Measurements from ENCODE around the gene SYT6. TPM values are rescaled to one million over a fixed set of nuclear protein-coding genes. Genes with fewer than 3 reads are reported as not detected.

Gene SYT6
- total RNA-seq, 2 experiments from 2014 or later: not detected

DNA sequence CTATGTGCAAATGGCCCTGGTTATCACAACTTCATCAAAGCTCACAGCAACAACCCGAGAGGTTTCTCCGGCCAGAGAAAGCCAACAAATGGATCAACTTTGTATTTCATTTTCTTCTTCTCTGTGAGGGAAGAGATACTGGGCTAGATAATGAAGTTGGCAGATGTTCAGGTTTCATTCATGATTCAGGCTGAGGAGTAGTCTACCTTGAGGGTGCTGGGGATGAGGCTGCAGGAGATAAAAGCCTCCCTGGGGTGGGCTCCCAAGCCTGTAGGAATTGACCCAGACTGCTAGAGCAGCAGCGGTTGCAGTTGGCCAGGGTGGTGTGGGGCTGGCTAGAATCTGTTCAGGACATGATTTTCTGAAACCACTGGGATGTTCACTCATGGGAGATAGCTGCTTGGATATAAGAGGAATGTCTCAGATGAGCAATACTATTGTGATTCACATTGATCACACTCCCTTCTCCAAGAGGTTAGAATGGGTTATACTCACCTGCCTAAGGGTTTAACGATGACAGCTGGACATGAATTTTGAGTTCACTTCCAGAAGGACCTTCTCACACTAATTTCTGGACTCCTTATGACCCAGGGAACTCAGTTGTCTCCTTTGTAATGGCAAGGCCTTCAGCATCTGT lies 64.0 kb downstream of the SYT6 start:
- H3K9me3 Mint-ChIP-seq: no peaks in the 10 kb centered on the region
- ATAC-seq (ENCODE audit: low read depth): no peak
- H3K4me3 Mint-ChIP-seq: no peak overlapping the region
- DNase-seq: no peak
- peaks cover 17% of the 10 kb centered on the region for H3K27me3 Mint-ChIP-seq
- H3K4me1 Mint-ChIP-seq: peaks cover 2% of the 10 kb centered on the region
- POLR2A ChIA-PET: no interaction called here
- no peak overlapping the region for H3K27ac Mint-ChIP-seq
- H3K36me3 Mint-ChIP-seq: no peaks in the 10 kb centered on the region

DNA sequence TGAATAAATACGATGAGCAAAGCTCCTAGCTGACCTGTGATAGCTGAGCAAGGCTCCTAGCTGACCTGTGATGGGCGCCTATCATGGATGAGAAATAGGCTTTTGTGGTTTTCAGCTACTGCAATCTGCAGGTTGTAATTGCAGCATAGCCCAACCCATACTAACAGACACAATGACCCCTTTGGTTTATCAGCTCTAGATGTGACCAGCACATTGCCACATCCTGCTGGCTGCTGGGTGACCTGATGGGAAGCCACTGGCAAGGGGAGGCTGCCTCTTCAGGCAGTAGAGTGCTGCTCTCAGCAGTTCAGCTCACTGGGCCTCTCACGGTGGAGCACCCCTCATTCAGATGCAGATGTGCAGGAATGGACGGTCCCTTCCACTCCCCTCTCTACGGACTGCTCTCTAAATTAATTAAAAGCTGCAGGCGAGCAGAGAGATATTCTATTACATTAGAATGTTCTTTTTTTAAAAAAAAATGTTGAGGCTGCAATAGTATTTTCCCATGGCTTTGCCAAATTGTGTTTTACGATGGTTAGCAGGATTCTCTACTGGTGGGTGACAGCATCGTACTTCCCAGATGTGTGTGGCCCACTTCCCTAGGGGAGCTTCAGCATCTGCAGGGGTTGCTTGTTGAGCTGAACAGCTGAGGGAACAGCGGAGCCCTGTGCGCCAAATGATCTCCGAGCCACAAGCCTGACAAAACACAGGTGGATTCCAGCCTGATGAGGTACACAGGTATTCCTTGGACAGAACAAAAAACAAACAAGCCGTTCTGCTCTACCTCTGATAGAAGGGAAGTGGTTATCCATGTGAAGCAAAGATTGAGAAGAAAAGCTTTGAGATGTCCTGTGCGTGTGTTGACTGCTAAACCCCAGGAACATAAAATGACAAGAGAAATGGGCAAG lies 65.0 kb downstream of the SYT6 start:
- Mint-ChIP-seq H3K9me3 (no peaks in the 10 kb centered on the region), H3K4me1 (peaks cover 2% of the 10 kb centered on the region), H3K4me3 (no peak overlapping the region), H3K36me3 (no peaks in the 10 kb centered on the region), H3K27me3 (peaks cover 21% of the 10 kb centered on the region), H3K27ac (no peak overlapping the region)
- POLR2A ChIA-PET: no interaction called here
- ATAC-seq (ENCODE audit: low read depth) (no peak), DNase-seq (no peak)

DNA sequence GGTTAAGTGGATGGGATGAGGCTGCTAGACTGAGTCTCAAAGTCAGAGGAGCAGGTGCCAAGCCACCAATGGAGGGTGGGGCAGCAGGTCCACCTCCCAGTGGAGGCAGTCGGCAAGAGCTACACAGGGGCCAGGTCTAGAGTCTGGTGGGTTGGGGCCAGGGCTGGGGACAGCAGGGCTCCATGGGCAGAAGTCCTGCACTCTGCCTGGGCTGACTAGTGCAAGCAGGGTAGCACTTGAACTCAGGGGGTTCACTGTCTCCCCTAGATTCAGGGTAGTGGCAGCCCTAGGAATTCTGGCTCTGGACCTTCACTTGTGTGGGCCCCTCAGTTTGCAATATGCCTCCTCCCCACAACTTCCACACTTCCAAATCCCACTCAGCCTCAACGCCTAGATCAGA lies 66.2 kb downstream of the SYT6 start:
- DNase-seq (no peak), ATAC-seq (ENCODE audit: low read depth) (no peak)
- H3K27ac Mint-ChIP-seq: no peak overlapping the region
- no peak overlapping the region for H3K4me3 Mint-ChIP-seq
- peaks cover 2% of the 10 kb centered on the region for H3K4me1 Mint-ChIP-seq
- H3K36me3 Mint-ChIP-seq: no peaks in the 10 kb centered on the region
- POLR2A ChIA-PET: no interaction called here
- H3K27me3 Mint-ChIP-seq: peaks cover 18% of the 10 kb centered on the region
- no peaks in the 10 kb centered on the region for H3K9me3 Mint-ChIP-seq

DNA sequence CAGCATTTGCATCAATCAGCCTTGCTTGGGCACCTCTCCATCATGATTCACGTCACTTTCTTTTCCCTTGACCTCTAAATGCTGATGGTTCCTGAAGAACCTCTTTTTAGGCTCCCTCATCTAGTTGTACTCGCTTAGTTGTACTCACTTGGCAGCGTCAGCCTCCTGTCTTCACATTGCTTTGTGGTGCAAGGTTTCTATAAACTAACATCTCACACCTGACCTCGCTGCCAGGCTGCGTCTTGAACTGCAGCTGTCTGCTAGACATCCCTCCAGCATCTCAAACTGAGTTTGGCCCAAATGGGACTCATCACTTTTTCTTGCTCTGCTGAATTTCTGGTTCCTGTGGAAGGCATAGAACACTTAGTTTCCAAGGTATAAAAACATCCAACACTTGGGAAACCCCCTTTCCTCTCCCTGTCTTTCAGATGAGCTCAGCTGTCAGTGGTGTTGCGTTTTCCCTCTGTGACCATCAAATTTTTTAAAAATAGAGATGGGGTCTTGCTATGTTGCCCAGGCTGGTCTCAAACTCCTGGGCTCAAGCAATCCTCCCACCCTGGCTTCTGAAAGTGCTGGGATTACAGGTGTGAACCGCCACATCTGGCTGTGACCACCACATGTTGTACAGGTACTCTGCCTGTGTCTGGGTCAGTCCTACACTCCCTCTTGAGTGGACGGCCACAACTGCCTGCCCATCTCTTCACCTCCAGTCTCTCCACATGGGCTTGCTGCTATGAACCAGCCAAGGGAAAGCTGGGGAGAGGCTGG lies 66.9 kb downstream of the SYT6 start:
- DNase-seq (no peak), ATAC-seq (ENCODE audit: low read depth) (no peak)
- Mint-ChIP-seq H3K27ac (no peak overlapping the region), H3K4me1 (peaks cover 2% of the 10 kb centered on the region), H3K27me3 (peaks cover 17% of the 10 kb centered on the region), H3K9me3 (no peaks in the 10 kb centered on the region), H3K4me3 (no peak overlapping the region), H3K36me3 (no peaks in the 10 kb centered on the region)
- POLR2A ChIA-PET: no interaction called here

DNA sequence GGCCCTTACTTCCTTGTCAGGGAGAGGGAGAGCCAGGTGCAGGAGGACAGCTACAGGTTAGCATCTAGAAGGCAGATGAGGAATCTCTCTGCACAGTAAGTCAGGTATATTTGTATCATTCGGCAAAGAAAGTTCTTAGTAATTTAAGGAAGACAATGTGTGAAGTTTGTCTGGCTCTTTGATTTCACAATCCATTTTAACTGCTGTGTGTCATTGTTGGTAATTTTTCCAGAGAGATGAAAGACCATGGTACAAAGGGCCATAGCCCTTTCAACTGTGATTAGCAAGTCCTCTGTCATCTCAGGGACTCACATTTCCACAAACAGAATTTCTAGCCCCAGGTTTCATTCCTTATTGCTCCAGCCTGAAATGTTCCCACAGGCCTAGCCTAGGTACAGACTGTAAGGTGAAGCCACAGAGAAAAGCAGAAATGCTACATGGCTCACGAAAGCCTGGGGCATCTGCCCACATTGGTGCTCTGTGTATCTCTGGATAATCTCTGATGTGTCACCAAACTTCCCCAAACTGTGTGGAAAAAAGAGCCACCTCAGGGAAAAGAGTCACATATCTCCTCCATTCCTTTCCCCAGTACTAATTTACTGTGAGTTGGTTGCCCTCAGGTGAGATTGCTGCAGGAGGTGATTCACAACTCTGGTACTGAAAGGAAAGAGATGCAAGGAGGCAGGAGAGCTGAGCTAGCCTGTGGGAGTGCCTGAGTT lies 70.6 kb downstream of the SYT6 start:
- ATAC-seq (ENCODE audit: low read depth) (no peak), DNase-seq (no peak)
- POLR2A ChIA-PET: no interaction called here
- peaks cover 9% of the 10 kb centered on the region for H3K27me3 Mint-ChIP-seq
- no peaks in the 10 kb centered on the region for H3K4me1 Mint-ChIP-seq
- H3K27ac Mint-ChIP-seq: no peak overlapping the region
- H3K4me3 Mint-ChIP-seq: no peak overlapping the region
- H3K9me3 Mint-ChIP-seq: no peaks in the 10 kb centered on the region
- no peaks in the 10 kb centered on the region for H3K36me3 Mint-ChIP-seq

DNA sequence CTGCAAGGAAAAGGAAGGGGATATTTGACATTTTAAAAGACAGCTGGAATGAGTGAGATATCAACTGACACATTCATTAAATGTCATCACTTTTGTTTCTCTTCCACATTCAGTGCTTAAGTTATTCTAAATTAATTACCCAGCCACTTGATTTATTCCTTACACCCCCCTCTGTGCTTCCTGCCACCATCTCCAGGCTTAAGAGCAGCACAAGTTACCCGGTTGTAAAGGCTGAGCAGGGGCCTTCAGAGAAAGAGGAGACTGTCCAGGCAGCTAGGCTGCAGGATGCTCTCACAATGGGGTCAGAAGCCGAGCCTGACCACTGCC lies 71.4 kb downstream of the SYT6 start:
- H3K4me3 Mint-ChIP-seq: no peak overlapping the region
- H3K27me3 Mint-ChIP-seq: peaks cover 9% of the 10 kb centered on the region
- ATAC-seq (ENCODE audit: low read depth): no peak
- H3K27ac Mint-ChIP-seq: no peak overlapping the region
- H3K9me3 Mint-ChIP-seq: no peaks in the 10 kb centered on the region
- no peaks in the 10 kb centered on the region for H3K4me1 Mint-ChIP-seq
- no peaks in the 10 kb centered on the region for H3K36me3 Mint-ChIP-seq
- DNase-seq: no peak
- POLR2A ChIA-PET: no interaction called here

DNA sequence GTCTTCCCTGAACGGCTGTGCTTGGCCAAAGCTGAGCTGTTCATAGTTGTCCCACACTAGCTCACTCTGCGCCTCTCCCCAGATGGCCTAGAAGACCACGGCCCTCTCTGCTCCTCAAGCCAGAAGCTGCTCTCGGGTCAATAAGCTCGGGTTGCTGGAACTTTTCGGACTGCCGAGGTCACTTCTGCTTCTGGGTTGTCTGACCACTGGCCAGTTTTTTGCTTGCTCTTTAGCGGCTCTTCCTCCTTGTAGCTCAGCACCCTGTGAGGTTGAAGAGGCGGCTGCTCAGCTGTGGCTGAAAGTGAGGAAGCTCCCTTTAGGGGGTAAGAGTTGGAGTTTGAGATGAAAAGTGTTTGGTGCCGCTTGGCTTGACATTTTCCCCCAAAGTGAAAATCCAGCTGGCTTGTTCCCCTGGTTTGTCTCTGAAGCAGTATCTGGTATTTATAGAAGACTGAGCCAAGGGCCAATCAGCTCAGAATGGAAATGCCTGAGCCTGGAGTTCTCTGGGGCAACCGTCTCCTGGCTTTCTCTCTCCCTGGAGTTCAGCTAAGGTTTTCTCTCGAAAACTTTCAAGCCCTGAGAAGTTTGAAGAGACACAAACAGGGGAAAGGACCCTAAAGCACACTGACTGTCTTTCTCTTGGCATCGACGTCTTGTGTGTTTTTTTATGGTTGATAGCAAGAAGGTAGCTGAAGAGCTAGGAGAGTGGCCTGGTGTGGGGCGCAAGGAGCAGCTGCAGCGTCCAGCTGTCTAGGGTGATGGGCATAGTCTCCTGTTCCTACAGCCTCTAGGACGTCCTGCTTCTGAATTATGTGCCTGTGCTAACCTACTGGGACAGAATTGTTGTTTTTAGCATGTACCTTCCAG lies 72.0 kb downstream of the SYT6 start:
- Mint-ChIP-seq H3K27ac (no peak overlapping the region), H3K4me3 (no peak overlapping the region), H3K9me3 (no peaks in the 10 kb centered on the region), H3K36me3 (no peaks in the 10 kb centered on the region), H3K27me3 (peaks cover 9% of the 10 kb centered on the region), H3K4me1 (no peaks in the 10 kb centered on the region)
- DNase-seq (no peak), ATAC-seq (ENCODE audit: low read depth) (no peak)
- POLR2A ChIA-PET: no interaction called here

DNA sequence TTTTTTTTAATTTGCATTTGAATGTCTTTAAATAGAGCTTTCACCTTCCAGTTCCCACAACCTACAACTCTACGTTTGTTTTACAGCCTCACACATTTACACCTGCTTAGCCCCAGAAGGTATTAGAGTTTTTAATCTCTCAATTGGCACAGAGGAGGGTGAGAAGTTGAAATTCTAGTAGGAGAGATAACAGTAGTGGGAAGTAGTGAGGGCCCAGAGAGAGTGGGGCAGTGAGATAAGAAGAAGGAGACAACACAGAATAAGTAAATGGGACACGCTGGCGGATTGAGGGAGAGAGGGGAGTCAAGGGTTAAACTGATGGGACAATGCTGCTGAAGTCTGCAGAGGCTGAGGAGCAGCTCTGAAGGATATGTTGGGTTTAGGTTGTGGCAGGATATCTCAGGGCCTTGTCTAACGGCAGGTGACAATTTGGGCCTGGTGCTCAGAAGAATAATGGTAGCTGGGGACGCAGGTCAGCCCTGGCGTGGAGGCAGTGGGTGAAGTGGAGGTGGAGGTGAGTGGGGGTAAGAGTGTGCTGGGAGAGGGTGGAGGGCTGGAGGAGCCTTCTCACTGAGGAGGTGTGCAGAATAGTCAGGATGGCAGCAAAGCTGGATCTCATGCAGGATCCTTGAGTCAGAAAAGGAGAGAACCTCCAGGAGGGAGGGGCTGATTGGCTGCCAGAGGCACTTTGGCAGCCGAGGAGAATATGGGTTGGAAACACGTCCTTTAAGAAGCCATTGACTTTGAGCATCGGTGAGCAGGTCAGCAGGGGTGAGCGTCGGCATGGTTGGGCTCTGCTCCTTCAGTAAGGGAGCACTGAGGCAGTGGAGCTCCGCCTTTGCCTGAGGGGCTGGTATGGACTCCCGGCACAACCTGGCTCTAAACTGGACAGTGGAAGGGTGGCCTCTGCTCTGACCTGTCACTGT lies 72.9 kb downstream of the SYT6 start:
- DNase-seq: no peak
- Mint-ChIP-seq H3K27me3 (peaks cover 9% of the 10 kb centered on the region), H3K27ac (no peak overlapping the region), H3K36me3 (no peaks in the 10 kb centered on the region), H3K4me1 (peaks cover 2% of the 10 kb centered on the region), H3K9me3 (no peaks in the 10 kb centered on the region), H3K4me3 (no peak overlapping the region)
- POLR2A ChIA-PET: no interaction called here
- ATAC-seq (ENCODE audit: low read depth): no peak

DNA sequence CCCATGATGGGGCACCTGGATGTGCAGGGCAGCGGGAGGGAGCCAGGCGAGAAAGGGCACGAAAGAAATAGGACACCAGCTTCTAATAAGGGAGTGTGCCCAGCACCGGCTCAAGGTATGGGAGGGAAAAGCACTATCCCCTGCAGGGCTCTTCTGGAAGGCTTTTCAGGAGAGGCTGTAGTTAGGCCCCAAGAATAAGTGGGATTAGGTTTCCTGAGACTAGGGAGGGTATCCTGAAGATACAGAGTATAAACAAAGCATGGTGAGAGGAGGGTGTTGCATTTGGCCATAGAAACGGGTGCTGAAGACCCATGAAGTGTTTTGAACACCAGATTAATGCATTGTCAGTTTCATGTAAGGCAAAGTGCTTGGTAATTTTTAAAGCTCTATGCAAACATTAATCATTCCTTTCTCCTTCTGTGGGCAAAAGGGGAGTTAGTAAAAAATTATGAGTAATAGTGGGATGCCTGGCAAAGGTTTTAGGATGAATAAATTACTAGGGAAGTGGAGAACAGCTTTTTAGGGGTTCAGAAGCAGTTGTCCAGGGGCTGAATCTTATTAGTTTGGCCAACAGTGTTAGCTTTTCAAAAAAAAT lies 74.0 kb downstream of the SYT6 start:
- no peaks in the 10 kb centered on the region for H3K9me3 Mint-ChIP-seq
- DNase-seq: no peak
- H3K36me3 Mint-ChIP-seq: no peaks in the 10 kb centered on the region
- ATAC-seq (ENCODE audit: low read depth): no peak
- POLR2A ChIA-PET: no interaction called here
- peaks cover 3% of the 10 kb centered on the region for H3K4me1 Mint-ChIP-seq
- H3K27ac Mint-ChIP-seq: no peak overlapping the region
- no peak overlapping the region for H3K4me3 Mint-ChIP-seq
- H3K27me3 Mint-ChIP-seq: peaks cover 9% of the 10 kb centered on the region

DNA sequence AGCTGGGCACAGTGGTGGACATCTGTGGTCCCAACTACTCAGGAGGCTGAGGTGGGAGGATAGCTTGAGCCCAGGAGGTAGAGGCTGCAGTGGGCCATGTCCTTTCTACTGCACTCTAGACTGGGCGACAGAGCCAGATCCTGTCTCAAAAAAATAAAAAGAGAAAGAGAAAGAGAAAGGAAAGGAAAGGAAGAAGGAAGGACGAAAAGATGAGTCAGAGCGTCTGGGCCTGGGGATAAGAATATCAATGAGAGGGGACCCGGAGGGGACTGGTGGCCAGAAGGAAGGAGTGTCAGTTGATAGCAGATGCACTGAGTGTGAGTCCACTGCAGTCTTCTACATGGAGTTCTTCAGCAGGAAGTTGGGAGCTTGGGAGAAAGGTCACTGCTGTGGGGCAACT lies 75.6 kb downstream of the SYT6 start:
- Mint-ChIP-seq H3K36me3 (peaks cover 2% of the 10 kb centered on the region), H3K9me3 (peaks cover 8% of the 10 kb centered on the region), H3K4me3 (no peak overlapping the region), H3K27me3 (peaks cover 4% of the 10 kb centered on the region), H3K27ac (no peak overlapping the region), H3K4me1 (peaks cover 3% of the 10 kb centered on the region)
- no peak for ATAC-seq (ENCODE audit: low read depth)
- POLR2A ChIA-PET: no interaction called here
- no peak for DNase-seq

DNA sequence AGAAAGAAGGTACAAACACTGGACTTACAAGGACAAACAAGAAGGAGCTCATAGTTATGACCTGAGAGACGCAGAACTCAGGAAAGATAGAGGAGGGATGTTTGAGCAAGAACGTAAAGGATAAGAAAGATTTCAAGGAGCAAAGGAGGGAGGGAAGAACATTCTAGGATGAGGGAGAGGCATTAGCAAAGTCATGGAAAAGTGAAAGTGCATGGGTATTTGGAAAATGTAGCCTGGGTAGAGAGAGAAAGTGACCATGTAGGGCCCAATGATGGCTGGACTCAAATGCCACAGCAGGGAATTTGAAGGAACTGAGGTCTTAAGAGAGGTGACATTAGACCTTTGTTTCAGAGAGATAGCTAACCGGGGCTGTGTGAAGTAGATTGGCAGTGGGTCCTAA lies 76.5 kb downstream of the SYT6 start:
- no peak overlapping the region for H3K27ac Mint-ChIP-seq
- H3K9me3 Mint-ChIP-seq: peaks cover 11% of the 10 kb centered on the region
- DNase-seq (no peak), ATAC-seq (ENCODE audit: low read depth) (no peak)
- H3K36me3 Mint-ChIP-seq: peaks cover 2% of the 10 kb centered on the region
- no peak overlapping the region for H3K4me3 Mint-ChIP-seq
- POLR2A ChIA-PET: no interaction called here
- H3K4me1 Mint-ChIP-seq: peaks cover 3% of the 10 kb centered on the region
- peaks cover 6% of the 10 kb centered on the region for H3K27me3 Mint-ChIP-seq

DNA sequence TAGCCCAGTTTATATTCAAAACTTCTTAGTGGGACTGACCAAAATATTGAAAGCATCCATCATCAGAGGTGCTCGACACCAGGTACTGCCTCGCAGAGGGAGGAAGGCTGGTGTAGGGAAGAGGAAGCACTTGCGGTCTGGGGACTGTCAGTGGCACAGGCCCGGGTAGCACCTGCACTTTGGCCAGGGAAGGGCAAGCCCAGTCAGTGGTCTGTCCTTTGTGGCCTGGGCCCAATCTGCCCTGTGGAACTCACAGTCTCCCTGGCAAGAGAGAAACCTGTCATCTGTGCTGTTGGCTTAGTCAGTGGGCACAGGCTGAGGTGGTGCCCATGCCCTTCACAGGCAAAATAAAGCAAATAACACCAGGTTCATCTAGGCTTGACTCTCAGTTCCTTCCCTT lies 77.4 kb downstream of the SYT6 start:
- POLR2A ChIA-PET: no interaction called here
- H3K4me1 Mint-ChIP-seq: peaks cover 3% of the 10 kb centered on the region
- ATAC-seq (ENCODE audit: low read depth) (no peak), DNase-seq (no peak)
- H3K9me3 Mint-ChIP-seq: peaks cover 12% of the 10 kb centered on the region
- peaks cover 2% of the 10 kb centered on the region for H3K36me3 Mint-ChIP-seq
- peaks cover 6% of the 10 kb centered on the region for H3K27me3 Mint-ChIP-seq
- H3K4me3 Mint-ChIP-seq: no peak overlapping the region
- no peak overlapping the region for H3K27ac Mint-ChIP-seq
